SK-N-MC (cell line): Measurements from ENCODE around the gene CCDC88C.

ENCODE experiments used
- DNase-seq: peaks from one replicate; pipeline ENCODE4 v3.0.0-alpha.2; 2011; ENCODE audit warnings: low read depth, low spot score
- H3K27ac ChIP-seq: fragments of 200-600 bp; sonication (generic); 2 replicates; pipeline ENCODE4 v1.5.1; 2016; ENCODE audit warnings: mixed run types
- H3K36me3 ChIP-seq: fragments of 200-600 bp; sonication (generic); 2 replicates; pipeline ENCODE4 v1.6.1; 2017; ENCODE audit warnings: antibody characterized with exemption, low read length, mixed read lengths; ENCODE audit not compliant: insufficient read depth
- H3K4me3 ChIP-seq: fragments of 200-600 bp; sonication (generic); 2 replicates; pipeline ENCODE4 v1.5.1; 2016
- H3K9ac ChIP-seq: fragments of 200-600 bp; sonication (generic); 2 replicates; pipeline ENCODE4 v1.8.0; 2017; ENCODE audit warnings: mixed run types, mixed read lengths; ENCODE audit not compliant: insufficient read length
- H3K9me3 ChIP-seq: fragments of 200-600 bp; sonication (generic); 2 replicates; pipeline ENCODE4 v1.6.1; 2017; ENCODE audit warnings: low read depth, mild to moderate bottlenecking, antibody characterized with exemption, low read length, moderate library complexity, mixed read lengths
- EZH2 ChIP-seq: fragments of 200-600 bp; sonication (generic); IDR thresholded peaks from one replicate; pipeline ENCODE4 v1.6.1; 2017; ENCODE audit warnings: antibody characterized with exemption
- FOXP2 ChIP-seq: optimal IDR thresholded peaks from 2 replicates; pipeline ENCODE3; 2011; ENCODE audit warnings: mild to moderate bottlenecking, moderate library complexity; ENCODE audit not compliant: insufficient read depth; ENCODE audit errors: extremely low read length, control extremely low read depth
- POLR2AphosphoS5 ChIP-seq: IDR thresholded peaks from 2 replicates; pipeline ENCODE4 v1.6.1; 2012; ENCODE audit warnings: mild to moderate bottlenecking, low read depth, low read length, borderline replicate concordance

Gene CCDC88C, protein sequence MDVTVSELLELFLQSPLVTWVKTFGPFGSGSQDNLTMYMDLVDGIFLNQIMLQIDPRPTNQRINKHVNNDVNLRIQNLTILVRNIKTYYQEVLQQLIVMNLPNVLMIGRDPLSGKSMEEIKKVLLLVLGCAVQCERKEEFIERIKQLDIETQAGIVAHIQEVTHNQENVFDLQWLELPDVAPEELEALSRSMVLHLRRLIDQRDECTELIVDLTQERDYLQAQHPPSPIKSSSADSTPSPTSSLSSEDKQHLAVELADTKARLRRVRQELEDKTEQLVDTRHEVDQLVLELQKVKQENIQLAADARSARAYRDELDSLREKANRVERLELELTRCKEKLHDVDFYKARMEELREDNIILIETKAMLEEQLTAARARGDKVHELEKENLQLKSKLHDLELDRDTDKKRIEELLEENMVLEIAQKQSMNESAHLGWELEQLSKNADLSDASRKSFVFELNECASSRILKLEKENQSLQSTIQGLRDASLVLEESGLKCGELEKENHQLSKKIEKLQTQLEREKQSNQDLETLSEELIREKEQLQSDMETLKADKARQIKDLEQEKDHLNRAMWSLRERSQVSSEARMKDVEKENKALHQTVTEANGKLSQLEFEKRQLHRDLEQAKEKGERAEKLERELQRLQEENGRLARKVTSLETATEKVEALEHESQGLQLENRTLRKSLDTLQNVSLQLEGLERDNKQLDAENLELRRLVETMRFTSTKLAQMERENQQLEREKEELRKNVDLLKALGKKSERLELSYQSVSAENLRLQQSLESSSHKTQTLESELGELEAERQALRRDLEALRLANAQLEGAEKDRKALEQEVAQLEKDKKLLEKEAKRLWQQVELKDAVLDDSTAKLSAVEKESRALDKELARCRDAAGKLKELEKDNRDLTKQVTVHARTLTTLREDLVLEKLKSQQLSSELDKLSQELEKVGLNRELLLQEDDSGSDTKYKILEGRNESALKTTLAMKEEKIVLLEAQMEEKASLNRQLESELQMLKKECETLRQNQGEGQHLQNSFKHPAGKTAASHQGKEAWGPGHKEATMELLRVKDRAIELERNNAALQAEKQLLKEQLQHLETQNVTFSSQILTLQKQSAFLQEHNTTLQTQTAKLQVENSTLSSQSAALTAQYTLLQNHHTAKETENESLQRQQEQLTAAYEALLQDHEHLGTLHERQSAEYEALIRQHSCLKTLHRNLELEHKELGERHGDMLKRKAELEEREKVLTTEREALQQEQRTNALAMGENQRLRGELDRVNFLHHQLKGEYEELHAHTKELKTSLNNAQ (N-terminal part only)

DNA sequence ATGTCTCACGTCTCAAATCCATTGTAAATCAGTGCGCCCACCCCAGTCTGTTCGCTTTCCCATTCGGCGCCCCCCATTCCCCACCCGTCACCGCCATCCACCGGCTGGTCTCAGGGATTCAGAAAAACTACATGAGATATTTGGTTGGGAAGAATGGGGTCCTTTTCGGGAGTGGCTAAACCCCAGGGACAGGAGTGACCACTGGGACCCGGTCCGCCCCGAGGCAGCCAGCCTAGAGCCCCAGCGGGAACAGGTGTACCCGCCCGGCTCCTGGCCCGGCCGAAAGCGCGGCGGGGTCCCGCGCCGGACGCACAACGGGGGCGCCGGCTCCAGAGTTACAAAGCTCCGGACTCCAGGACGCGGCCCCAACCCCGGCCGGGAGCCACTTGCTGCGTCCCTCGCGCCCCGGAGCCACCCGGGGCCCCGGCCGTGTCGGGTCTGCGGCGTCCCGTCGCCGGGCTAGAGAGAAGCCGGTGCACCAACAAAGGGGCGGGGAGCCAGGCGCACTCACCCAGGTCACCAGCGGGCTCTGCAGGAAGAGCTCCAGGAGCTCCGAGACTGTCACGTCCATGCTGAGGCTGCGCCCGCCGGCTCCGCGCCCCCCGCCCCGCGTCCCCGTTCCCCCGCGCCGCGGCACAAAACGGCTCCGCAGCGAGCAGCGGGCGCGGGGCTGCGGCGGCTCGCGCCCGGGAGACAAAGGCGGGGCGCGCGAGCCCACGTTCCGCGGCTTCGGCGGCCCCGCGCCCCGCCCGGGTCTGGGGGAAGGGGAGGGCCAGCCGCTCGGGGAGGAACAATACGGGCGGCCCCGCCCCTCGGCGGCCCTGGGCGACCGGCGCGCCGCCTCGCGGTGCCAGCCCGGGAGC lies at the start of gene CCDC88C:
TSS of gene CCDC88C (minus strand) at position 701 of the 863 bp plus-strand sequence. CDS start at position 571, 130 bp downstream.
- Histone ChIP-seq H3K4me3 (peak within 1 kb of the TSS; percentile 94), H3K27ac (no peak within 1 kb of the TSS), H3K36me3 (peaks cover 22% of the 10 kb centered on the region), H3K9ac (peak within 1 kb of the TSS; percentile 63), H3K9me3 (no peaks in the 10 kb centered on the region)
- TF ChIP-seq FOXP2 (no peak), EZH2 (no peak), POLR2AphosphoS5 (no peak)
- DNase-seq, result no peak

DNA sequence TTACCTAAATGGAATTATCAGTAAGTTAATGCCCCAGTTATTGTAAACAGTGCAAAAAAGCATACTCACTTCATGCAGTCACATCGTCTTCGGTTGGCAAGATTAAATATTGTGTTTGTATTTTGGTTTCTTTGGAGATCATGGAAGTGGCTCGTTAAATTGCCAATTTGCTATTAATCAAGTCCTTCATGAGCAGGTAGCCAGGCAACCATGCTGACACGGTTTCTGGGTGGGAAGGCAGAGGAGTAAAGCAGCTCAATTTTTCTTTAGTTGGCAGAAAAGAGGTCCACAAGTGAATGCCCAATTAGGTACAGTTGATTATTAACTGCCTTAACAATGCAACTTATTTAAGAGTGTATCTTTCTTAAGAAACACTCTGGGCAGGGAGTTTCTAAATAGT lies 48.6 kb upstream of the CCDC88C start:
- Histone ChIP-seq H3K36me3 (peaks cover 89% of the 10 kb centered on the region), H3K9ac (no peak overlapping the region), H3K27ac (no peak overlapping the region), H3K9me3 (no peaks in the 10 kb centered on the region), H3K4me3 (no peak overlapping the region)
- no peak for TF ChIP-seq EZH2
- TF ChIP-seq FOXP2, result no peak
- TF ChIP-seq POLR2AphosphoS5, result no peak
- no peak for DNase-seq

GRCh38 chr14:91464615-91465205 lies 47.1 kb upstream of the CCDC88C start:
- Histone ChIP-seq H3K9me3 (no peaks in the 10 kb centered on the region), H3K9ac (no peak overlapping the region), H3K4me3 (no peak overlapping the region), H3K27ac (no peak overlapping the region), H3K36me3 (peaks cover 89% of the 10 kb centered on the region)
- DNase-seq, result no peak
- TF ChIP-seq EZH2 (no peak), FOXP2 (no peak), POLR2AphosphoS5 (no peak)

GRCh38 chr14:91458612-91459011 lies 41.0 kb upstream of the CCDC88C start:
- Histone ChIP-seq H3K36me3 (peaks cover 85% of the 10 kb centered on the region), H3K9ac (no peak overlapping the region), H3K9me3 (no peaks in the 10 kb centered on the region), H3K27ac (no peak overlapping the region), H3K4me3 (no peak overlapping the region)
- TF ChIP-seq FOXP2 (no peak), POLR2AphosphoS5 (no peak), EZH2 (no peak)
- no peak for DNase-seq

DNA sequence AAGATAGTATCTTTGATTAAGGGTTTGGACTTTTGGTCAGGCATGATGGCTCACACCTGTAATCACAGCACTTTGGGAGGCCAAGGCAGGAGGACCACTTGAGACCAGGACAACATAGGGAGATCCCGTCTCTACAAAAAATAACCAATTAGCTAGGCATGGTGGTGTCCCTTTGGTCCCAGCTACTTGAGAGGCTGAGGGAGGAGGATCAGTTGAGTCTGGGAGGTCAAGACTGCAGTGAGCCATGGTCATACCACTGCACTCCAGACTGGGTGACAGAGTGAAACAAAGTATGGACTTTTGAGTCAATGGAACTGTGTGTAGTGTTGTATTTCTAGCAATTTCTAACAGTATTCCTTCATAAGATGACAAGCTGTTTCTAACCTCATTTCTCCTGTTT lies 38.7 kb upstream of the CCDC88C start:
- Histone ChIP-seq H3K36me3 (peaks cover 62% of the 10 kb centered on the region), H3K4me3 (no peak overlapping the region), H3K27ac (no peak overlapping the region), H3K9ac (no peak overlapping the region), H3K9me3 (no peaks in the 10 kb centered on the region)
- no peak for TF ChIP-seq FOXP2
- no peak for TF ChIP-seq EZH2
- no peak for TF ChIP-seq POLR2AphosphoS5
- no peak for DNase-seq

GRCh38 chr14:91454580-91454979 lies 37.0 kb upstream of the CCDC88C start:
- TF ChIP-seq FOXP2, result no peak
- no peak for TF ChIP-seq POLR2AphosphoS5
- TF ChIP-seq EZH2, result no peak

GRCh38 chr14:91454155-91454554 lies 36.5 kb upstream of the CCDC88C start:
- no peak overlapping the region for H3K4me3 ChIP-seq
- H3K27ac ChIP-seq, result no peak overlapping the region
- peaks cover 41% of the 10 kb centered on the region for H3K36me3 ChIP-seq
- DNase-seq, result no peak
- no peaks in the 10 kb centered on the region for H3K9me3 ChIP-seq
- no peak overlapping the region for H3K9ac ChIP-seq
- TF ChIP-seq EZH2 (no peak), FOXP2 (no peak), POLR2AphosphoS5 (no peak)

More at GRCh38 chr14:91454580-91454979, 37.0 kb upstream of the CCDC88C start:
- H3K36me3 ChIP-seq, result peaks cover 45% of the 10 kb centered on the region
- no peak overlapping the region for H3K9ac ChIP-seq
- no peak overlapping the region for H3K4me3 ChIP-seq
- H3K9me3 ChIP-seq, result no peaks in the 10 kb centered on the region
- DNase-seq, result no peak
- H3K27ac ChIP-seq, result no peak overlapping the region
